HCT116 (cell line): ENCODE results near the gene CTR9. TPM values are rescaled to one million over a fixed set of nuclear protein-coding genes. Genes with fewer than 3 reads are reported as not detected.
A peak's percentile ranks its signal among the peaks of the same experiment; 100 is the strongest.

Source experiments
- ATAC-seq: fragments of 200-7000 bp; cut with Tn5 transposase; 2 replicates; pipeline ENCODE4 v1.9.1; 2020; ENCODE audit warnings: mild to moderate bottlenecking, moderate library complexity
- BruUV-seq: library from RNA; stranded (reverse); fragments of 400-500 nt; replicated peaks from 2 replicates; lab custom pipeline; 2021; lab: Mats Ljungman, UMichigan
- CTCF ChIA-PET: fragments of 300-600 bp; sonication (Branson Sonifier 250); formaldehyde crosslinking; loops from one replicate; lab custom pipeline; 2021; ENCODE audit warnings: antibody characterized with exemption; lab: Charles Lee
- POLR2A ChIA-PET: fragments of 300-600, 350-600 bp; sonication (Branson Sonifier 250); formaldehyde crosslinking; loops from one replicate; lab custom pipeline; 2021; ENCODE audit warnings: antibody characterized with exemption; lab: Charles Lee
- RAD21 ChIA-PET, 2 experiments: fragments of 300-600 bp; sonication (Branson Sonifier 250); formaldehyde crosslinking; loops; one replicate each; lab custom pipeline; 2023; ENCODE audit warnings: low total read pairs in 2 of 2; ENCODE audit not compliant: uncharacterized antibody in 2 of 2, unreplicated experiment in 2 of 2, low non-redundant PET in 1 of 2; lab: Charles Lee
- DNase-seq: peaks from one replicate; pipeline ENCODE4 v3.0.0-alpha.2; 2010; ENCODE audit warnings: low read depth, low spot score
- H2AFZ ChIP-seq: fragments of 200-600 bp; shearing (Covaris generic), sonication (generic); 2 replicates; pipeline ENCODE4 v1.6.1; 2017; ENCODE audit warnings: low read depth, mixed run types, mixed read lengths, antibody characterized with exemption, low read length; ENCODE audit not compliant: poor library complexity, severe bottlenecking
- H3K27ac ChIP-seq: 2 replicates; pipeline ENCODE4 v1.5.1; 2012; ENCODE audit warnings: low read depth, low read length
- H3K27me3 ChIP-seq: fragments of 200-600 bp; sonication (generic); 2 replicates; pipeline ENCODE4 v1.6.1; 2016; ENCODE audit warnings: mixed run types, low read length, mixed read lengths; ENCODE audit not compliant: insufficient read depth
- H3K36me3 ChIP-seq, 2 experiments: fragments of 200-500 bp in 1 of 2; fragments of 200-600 bp in 1 of 2; sonication (Bioruptor generic) in 1 of 2; sonication (generic) in 1 of 2; 2 replicates each; pipeline versions ENCODE4 v1.5.1 to v1.6.1; 2014 to 2016; ENCODE audit warnings: low read length in 2 of 2, inconsistent platforms in 1 of 2, mixed read lengths in 1 of 2, mixed run types in 1 of 2; ENCODE audit not compliant: insufficient read depth in 2 of 2, control insufficient read depth in 1 of 2
- H3K4me1 ChIP-seq, 2 experiments: fragments of 200-600 bp in 1 of 2; sonication (generic) in 1 of 2; 2 replicates each; pipeline versions ENCODE4 v1.5.1 to v1.6.1; 2012 to 2017; ENCODE audit warnings: low read length in 2 of 2, inconsistent platforms in 1 of 2, mild to moderate bottlenecking in 1 of 2, mixed read lengths in 1 of 2, mixed run types in 1 of 2, moderate library complexity in 1 of 2; ENCODE audit not compliant: insufficient read depth in 2 of 2, control insufficient read depth in 1 of 2
- H3K4me2 ChIP-seq: fragments of 200-600 bp; sonication (generic); 2 replicates; pipeline ENCODE4 v1.6.1; 2017; ENCODE audit warnings: mixed run types, low read length, mixed read lengths
- H3K4me3 ChIP-seq, 2 experiments: fragments of 200-600 bp in 1 of 2; sonication (generic) in 1 of 2; replicated peaks in 1 of 2; 2 replicates each; pipeline ENCODE4 v1.5.1; 2011 to 2016; ENCODE audit warnings: low read length in 2 of 2, control low read depth in 1 of 2, low read depth in 1 of 2, mild to moderate bottlenecking in 1 of 2, mixed read lengths in 1 of 2, mixed run types in 1 of 2
- H3K79me2 ChIP-seq: fragments of 200-600 bp; sonication (generic); 2 replicates; pipeline ENCODE4 v1.6.1; 2017; ENCODE audit warnings: mild to moderate bottlenecking, mixed run types, low read length, moderate library complexity, mixed read lengths; ENCODE audit not compliant: insufficient read depth
- H3K9ac ChIP-seq: fragments of 200-600 bp; sonication (generic); 2 replicates; pipeline ENCODE4 v1.6.1; 2016; ENCODE audit warnings: low read length, mixed read lengths
- H3K9me2 ChIP-seq: fragments of 200-600 bp; sonication (generic), shearing (Covaris generic); 2 replicates; pipeline ENCODE4 v1.6.1; 2017; ENCODE audit warnings: mixed run types, mild to moderate bottlenecking, moderate library complexity; ENCODE audit not compliant: insufficient read depth
- H3K9me3 ChIP-seq, 2 experiments: fragments of 200-500 bp in 1 of 2; fragments of 200-600 bp in 1 of 2; sonication (Bioruptor generic) in 1 of 2; sonication (generic) in 1 of 2; 2 replicates each; pipeline ENCODE4 v1.6.1; 2014 to 2017; ENCODE audit warnings: low read length in 2 of 2, mixed read lengths in 2 of 2, inconsistent platforms in 1 of 2, low read depth in 1 of 2, mild to moderate bottlenecking in 1 of 2, mixed run types in 1 of 2, moderate library complexity in 1 of 2; ENCODE audit not compliant: control insufficient read depth in 1 of 2, insufficient read depth in 1 of 2
- H4K20me1 ChIP-seq: fragments of 200-600 bp; sonication (generic), shearing (Covaris generic); 2 replicates; pipeline ENCODE4 v1.6.1; 2017; ENCODE audit warnings: mixed run types, mild to moderate bottlenecking, moderate library complexity; ENCODE audit not compliant: insufficient read depth
- FOSL1 ChIP-seq: IDR thresholded peaks from 2 replicates; pipeline ENCODE4 v1.6.1; 2012; ENCODE audit warnings: low read depth
- JUND ChIP-seq: IDR thresholded peaks from 2 replicates; pipeline ENCODE4 v1.6.1; 2012
- intact Hi-C: fragments of 100-400 bp; cut with micrococcal nuclease; formaldehyde crosslinking; loops from 2 replicates; pipeline ENCODE4 v1.10.0; 2022
- total RNA-seq: library from RNA; stranded (reverse); gene quantifications from one replicate; pipeline ENCODE4 v1.2.1, GENCODE V29; 2021; ENCODE audit not compliant: unreplicated experiment
- TF ChIP-seq, protein P1 (sequence below): IDR thresholded peaks from 2 replicates; pipeline ENCODE4 v1.6.1; 2011; ENCODE audit warnings: mild to moderate bottlenecking, low read length, moderate library complexity; ENCODE audit not compliant: insufficient replicate concordance; ENCODE audit errors: extremely low read depth
- TF ChIP-seq, protein P2 (sequence below): IDR thresholded peaks from 2 replicates; pipeline ENCODE4 v1.6.1; 2012; ENCODE audit warnings: low read depth

CTR9 gene
- total RNA-seq, 1 experiment from 2014 or later: 68.4 TPM

DNA sequence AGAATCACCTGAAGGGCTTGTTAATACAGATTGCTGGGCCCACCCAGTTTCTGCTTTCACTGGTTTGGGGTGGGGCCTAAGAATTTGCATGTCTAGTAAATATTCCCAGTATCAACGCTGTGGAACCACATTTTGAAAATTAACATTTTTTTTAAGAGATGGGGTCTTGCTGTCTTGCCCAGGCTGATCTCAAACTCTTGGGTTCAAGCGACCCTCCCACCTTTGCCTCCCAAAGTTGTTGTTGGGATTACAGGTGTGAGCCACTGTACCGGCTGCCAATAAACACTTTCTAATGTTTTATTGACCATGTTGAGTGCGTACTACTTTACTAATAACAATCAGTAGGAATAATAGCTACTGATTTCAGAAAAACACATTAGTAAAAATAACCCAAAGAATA lies 55.2 kb downstream of the CTR9 start:
- Histone ChIP-seq H3K9me2 (no peaks in the 10 kb centered on the region), H3K9me3 (no peaks in the 10 kb centered on the region), H3K4me2 (no peak overlapping the region), H3K4me3 (no peak overlapping the region), H3K4me1 (peaks cover 10 to 24% of the 10 kb centered on the region in 2 experiments), H3K27ac (no peak overlapping the region), H3K9ac (no peak overlapping the region), H3K36me3 (peaks cover 54 to 64% of the 10 kb centered on the region in 2 experiments), H2AFZ (no peak overlapping the region), H3K27me3 (no peaks in the 10 kb centered on the region), H3K79me2 (peaks cover 73% of the 10 kb centered on the region), H4K20me1 (no peaks in the 10 kb centered on the region; the same call in 1 of the 2 replicates)
- intact Hi-C loops: loop anchor here (5.0 kb wide), 2 partner anchors 96 to 126 kb away; no protein-coding TSS in a partner anchor
- ChIA-PET RAD21 (no interaction called here), CTCF (no interaction called here), POLR2A (no interaction called here)
- DNase-seq: no peak
- no TSS peak for BruUV-seq
- no peak for ATAC-seq
- no peak for TF ChIP-seq JUND

DNA sequence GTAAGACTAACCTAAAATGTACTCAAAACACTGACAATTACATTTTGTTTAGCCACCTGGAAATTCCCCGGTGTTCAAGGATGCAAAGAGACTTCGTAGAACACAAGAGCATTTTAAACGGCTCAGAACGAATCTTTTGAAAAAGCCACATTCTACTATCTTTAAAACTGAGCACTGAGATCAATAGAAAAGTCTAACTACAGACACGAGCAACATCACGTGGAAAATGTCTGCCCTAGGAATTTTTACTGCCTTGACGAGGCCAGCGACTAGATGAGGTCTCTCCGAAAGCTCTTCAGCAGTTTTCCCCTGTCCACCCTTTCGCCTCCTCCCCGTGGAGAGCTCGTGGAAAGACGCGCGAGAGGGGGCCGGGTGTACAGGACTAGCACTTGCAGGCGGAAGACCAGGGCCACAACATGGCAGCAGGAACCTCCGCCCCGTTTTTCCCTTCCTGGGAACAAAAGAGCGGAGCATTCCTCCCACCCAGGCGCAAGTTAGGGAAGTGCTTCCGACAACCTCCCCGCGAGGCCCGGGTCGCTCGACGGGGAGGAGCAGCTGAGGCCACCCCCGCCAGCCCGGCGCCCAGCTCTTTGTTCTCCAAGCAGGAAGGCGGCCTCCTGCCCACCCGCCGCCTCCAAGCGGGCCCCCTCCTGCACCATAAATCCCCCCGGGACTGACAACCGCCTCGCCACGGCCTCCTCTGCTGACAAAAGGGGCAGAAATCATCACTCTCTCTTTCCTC lies 56.6 kb downstream of the CTR9 start:
- Histone ChIP-seq H3K36me3 (peaks cover 41 to 49% of the 10 kb centered on the region in 2 experiments), H3K27ac (peak overlapping the region; percentile 100)
- POLR2A ChIA-PET: interaction anchor here (2.0 kb wide), 2 partner anchors 51 to 56 kb away, joined by 7 to 22 read pairs; partner anchors contain the start of genes CTR9 and ZBED5
- TF ChIP-seq, protein P1, sequence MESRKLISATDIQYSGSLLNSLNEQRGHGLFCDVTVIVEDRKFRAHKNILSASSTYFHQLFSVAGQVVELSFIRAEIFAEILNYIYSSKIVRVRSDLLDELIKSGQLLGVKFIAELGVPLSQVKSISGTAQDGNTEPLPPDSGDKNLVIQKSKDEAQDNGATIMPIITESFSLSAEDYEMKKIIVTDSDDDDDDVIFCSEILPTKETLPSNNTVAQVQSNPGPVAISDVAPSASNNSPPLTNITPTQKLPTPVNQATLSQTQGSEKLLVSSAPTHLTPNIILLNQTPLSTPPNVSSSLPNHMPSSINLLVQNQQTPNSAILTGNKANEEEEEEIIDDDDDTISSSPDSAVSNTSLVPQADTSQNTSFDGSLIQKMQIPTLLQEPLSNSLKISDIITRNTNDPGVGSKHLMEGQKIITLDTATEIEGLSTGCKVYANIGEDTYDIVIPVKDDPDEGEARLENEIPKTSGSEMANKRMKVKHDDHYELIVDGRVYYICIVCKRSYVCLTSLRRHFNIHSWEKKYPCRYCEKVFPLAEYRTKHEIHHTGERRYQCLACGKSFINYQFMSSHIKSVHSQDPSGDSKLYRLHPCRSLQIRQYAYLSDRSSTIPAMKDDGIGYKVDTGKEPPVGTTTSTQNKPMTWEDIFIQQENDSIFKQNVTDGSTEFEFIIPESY: no peak
- no peak for TF ChIP-seq FOSL1
- TF ChIP-seq, protein P2, sequence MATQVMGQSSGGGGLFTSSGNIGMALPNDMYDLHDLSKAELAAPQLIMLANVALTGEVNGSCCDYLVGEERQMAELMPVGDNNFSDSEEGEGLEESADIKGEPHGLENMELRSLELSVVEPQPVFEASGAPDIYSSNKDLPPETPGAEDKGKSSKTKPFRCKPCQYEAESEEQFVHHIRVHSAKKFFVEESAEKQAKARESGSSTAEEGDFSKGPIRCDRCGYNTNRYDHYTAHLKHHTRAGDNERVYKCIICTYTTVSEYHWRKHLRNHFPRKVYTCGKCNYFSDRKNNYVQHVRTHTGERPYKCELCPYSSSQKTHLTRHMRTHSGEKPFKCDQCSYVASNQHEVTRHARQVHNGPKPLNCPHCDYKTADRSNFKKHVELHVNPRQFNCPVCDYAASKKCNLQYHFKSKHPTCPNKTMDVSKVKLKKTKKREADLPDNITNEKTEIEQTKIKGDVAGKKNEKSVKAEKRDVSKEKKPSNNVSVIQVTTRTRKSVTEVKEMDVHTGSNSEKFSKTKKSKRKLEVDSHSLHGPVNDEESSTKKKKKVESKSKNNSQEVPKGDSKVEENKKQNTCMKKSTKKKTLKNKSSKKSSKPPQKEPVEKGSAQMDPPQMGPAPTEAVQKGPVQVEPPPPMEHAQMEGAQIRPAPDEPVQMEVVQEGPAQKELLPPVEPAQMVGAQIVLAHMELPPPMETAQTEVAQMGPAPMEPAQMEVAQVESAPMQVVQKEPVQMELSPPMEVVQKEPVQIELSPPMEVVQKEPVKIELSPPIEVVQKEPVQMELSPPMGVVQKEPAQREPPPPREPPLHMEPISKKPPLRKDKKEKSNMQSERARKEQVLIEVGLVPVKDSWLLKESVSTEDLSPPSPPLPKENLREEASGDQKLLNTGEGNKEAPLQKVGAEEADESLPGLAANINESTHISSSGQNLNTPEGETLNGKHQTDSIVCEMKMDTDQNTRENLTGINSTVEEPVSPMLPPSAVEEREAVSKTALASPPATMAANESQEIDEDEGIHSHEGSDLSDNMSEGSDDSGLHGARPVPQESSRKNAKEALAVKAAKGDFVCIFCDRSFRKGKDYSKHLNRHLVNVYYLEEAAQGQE: no peak
- TF ChIP-seq, all 23 proteins: peak for 0
- Histone ChIP-seq H4K20me1 (no peaks in the 10 kb centered on the region), H3K4me1 (peaks cover 10 to 24% of the 10 kb centered on the region in 2 experiments), H2AFZ (no peak overlapping the region), H3K9ac (peak overlapping the region; percentile 98), H3K4me3 (peak overlapping the region; percentile 89 to 97), H3K79me2 (peaks cover 59% of the 10 kb centered on the region), H3K4me2 (peak overlapping the region; percentile 99), H3K27me3 (no peaks in the 10 kb centered on the region), H3K9me2 (no peaks in the 10 kb centered on the region), H3K9me3 (no peaks in the 10 kb centered on the region)
- ChIA-PET RAD21 (no interaction called here), CTCF (no interaction called here)
- BruUV-seq: no TSS peak
- DNase-seq (no peak), ATAC-seq (no peak)
- intact Hi-C loops: loop anchor here (1.0 to 5.0 kb wide), 3 partner anchors 51 to 125 kb away; partner anchors contain the start of gene ZBED5
